Prostate gland (tissue), 2 donors: ENCODE data around the gene RAB37.

Source experiments
- POLR2A ChIP-seq: fragments of 450-650 bp; IDR thresholded peaks from one replicate; pipeline ENCODE4 v1.6.1; 2016; ENCODE audit warnings: antibody characterized with exemption, mild to moderate bottlenecking
- POLR2AphosphoS5 ChIP-seq: sonication (generic); formaldehyde crosslinking; IDR thresholded peaks from one replicate; pipeline ENCODE4 v1.6.1; 2017; ENCODE audit warnings: antibody characterized with exemption
- TF ChIP-seq, protein P1 (sequence below), 4 experiments: fragments of 200-600 bp in 2 of 4; fragments of 450-650 bp in 2 of 4; sonication (generic) in 2 of 4; IDR thresholded peaks; 1 replicate in 3 of 4; 2 replicates in 1 of 4; pipeline ENCODE4 v1.5.1; 2016 to 2019; ENCODE audit warnings: antibody characterized with exemption in 4 of 4, mild to moderate bottlenecking in 2 of 4, moderate library complexity in 2 of 4

DNA sequence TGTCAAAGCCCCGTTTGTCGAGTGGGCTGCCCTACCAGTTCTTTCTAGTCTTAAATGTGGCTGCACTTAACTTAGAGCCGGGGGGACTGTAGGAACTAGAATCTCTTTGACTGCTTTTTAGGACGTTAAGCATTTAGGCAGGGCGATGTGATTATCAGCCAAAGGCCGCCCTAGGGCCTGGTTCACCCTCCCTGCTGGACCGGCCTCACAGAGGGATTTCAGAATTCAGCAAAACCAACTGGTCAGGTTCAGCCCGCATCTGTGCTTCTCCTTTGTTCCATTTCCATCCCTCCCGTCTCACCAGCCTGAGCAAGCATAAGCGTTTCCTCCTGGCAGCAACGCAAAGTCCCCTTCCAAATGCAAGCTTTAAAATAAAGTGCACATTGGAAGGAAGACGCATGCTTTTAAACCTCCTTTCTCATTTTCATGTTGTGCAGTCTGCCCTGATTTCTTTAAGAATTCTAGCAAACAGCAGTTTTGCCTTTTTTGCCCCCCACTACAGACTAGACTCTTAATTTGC, 55.6 kb downstream of the RAB37 start:
- TF ChIP-seq, protein P1, sequence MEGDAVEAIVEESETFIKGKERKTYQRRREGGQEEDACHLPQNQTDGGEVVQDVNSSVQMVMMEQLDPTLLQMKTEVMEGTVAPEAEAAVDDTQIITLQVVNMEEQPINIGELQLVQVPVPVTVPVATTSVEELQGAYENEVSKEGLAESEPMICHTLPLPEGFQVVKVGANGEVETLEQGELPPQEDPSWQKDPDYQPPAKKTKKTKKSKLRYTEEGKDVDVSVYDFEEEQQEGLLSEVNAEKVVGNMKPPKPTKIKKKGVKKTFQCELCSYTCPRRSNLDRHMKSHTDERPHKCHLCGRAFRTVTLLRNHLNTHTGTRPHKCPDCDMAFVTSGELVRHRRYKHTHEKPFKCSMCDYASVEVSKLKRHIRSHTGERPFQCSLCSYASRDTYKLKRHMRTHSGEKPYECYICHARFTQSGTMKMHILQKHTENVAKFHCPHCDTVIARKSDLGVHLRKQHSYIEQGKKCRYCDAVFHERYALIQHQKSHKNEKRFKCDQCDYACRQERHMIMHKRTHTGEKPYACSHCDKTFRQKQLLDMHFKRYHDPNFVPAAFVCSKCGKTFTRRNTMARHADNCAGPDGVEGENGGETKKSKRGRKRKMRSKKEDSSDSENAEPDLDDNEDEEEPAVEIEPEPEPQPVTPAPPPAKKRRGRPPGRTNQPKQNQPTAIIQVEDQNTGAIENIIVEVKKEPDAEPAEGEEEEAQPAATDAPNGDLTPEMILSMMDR (IDR thresholded peaks at IDR 0.05), result no peak
- no peak for TF ChIP-seq POLR2A
- TF ChIP-seq POLR2AphosphoS5, result no peak
